ENCODE results near the gene IQSEC1. TPM values are rescaled to one million over a fixed set of nuclear protein-coding genes. Genes with fewer than 3 reads are reported as not detected.
A peak's percentile ranks its signal among the peaks of the same experiment; 100 is the strongest.

The IQSEC1 gene
- total RNA-seq, 6 experiments from 2014 or later = 21.1 to 25.1 (median 21.9) TPM

GRCh38 chr3:13091898-13092611 is 18.8 kb upstream of the IQSEC1 start:
- Mint-ChIP-seq H3K27ac (no peak overlapping the region), H3K4me3 (no peak overlapping the region), H3K27me3 (ENCODE audit: insufficient read depth) (peaks cover 36% of the 10 kb centered on the region), H3K36me3 (ENCODE audit: low read depth) (no peaks in the 10 kb centered on the region), H3K9me3 (no peaks in the 10 kb centered on the region), H3K4me1 (ENCODE audit: low read depth) (no peaks in the 10 kb centered on the region)
- TF ChIP-seq CTCF (IDR thresholded peaks at IDR 0.05) = peak; percentile 97
- peak; percentile 52 for DNase-seq

GRCh38 chr3:13088028-13089006 is 15.1 kb upstream of the IQSEC1 start:
- DNase-seq = no peak
- Mint-ChIP-seq H3K4me1 (ENCODE audit: low read depth) (no peaks in the 10 kb centered on the region), H3K9me3 (no peaks in the 10 kb centered on the region), H3K27me3 (ENCODE audit: insufficient read depth) (peaks cover 36% of the 10 kb centered on the region), H3K27ac (no peak overlapping the region), H3K36me3 (ENCODE audit: low read depth) (no peaks in the 10 kb centered on the region), H3K4me3 (no peak overlapping the region)
- TF ChIP-seq CTCF (IDR thresholded peaks at IDR 0.05) = no peak

- no peak overlapping the region for H3K27ac Mint-ChIP-seq
- TF ChIP-seq CTCF (IDR thresholded peaks at IDR 0.05) = no peak
- DNase-seq = no peak
- no peaks in the 10 kb centered on the region for H3K9me3 Mint-ChIP-seq
- H3K36me3 Mint-ChIP-seq (ENCODE audit: low read depth) = no peaks in the 10 kb centered on the region
- no peak overlapping the region for H3K4me3 Mint-ChIP-seq
- no peaks in the 10 kb centered on the region for H3K4me1 Mint-ChIP-seq (ENCODE audit: low read depth)
- H3K27me3 Mint-ChIP-seq (ENCODE audit: insufficient read depth) = peaks cover 35% of the 10 kb centered on the region
Observed at GRCh38 chr3:13087320-13087990, 14.2 kb upstream of the IQSEC1 start.

- H3K4me1 Mint-ChIP-seq (ENCODE audit: low read depth) = no peaks in the 10 kb centered on the region
- H3K27ac Mint-ChIP-seq = no peak overlapping the region
- TF ChIP-seq CTCF (IDR thresholded peaks at IDR 0.05) = no peak
Observed at GRCh38 chr3:13086531-13086981, 13.3 kb upstream of the IQSEC1 start.

GRCh38 chr3:13085846-13086179 is 12.6 kb upstream of the IQSEC1 start:
- H3K9me3 Mint-ChIP-seq = no peaks in the 10 kb centered on the region
- H3K27me3 Mint-ChIP-seq (ENCODE audit: insufficient read depth) = peaks cover 31% of the 10 kb centered on the region

More at GRCh38 chr3:13086531-13086981, 13.3 kb upstream of the IQSEC1 start:
- Mint-ChIP-seq H3K27me3 (ENCODE audit: insufficient read depth) (peaks cover 34% of the 10 kb centered on the region), H3K4me3 (no peak overlapping the region), H3K36me3 (ENCODE audit: low read depth) (no peaks in the 10 kb centered on the region), H3K9me3 (no peaks in the 10 kb centered on the region)
- DNase-seq = no peak

More at GRCh38 chr3:13085846-13086179, 12.6 kb upstream of the IQSEC1 start:
- Mint-ChIP-seq H3K4me1 (ENCODE audit: low read depth) (no peaks in the 10 kb centered on the region), H3K4me3 (no peak overlapping the region), H3K36me3 (ENCODE audit: low read depth) (no peaks in the 10 kb centered on the region), H3K27ac (no peak overlapping the region)
- no peak for TF ChIP-seq CTCF (IDR thresholded peaks at IDR 0.05)
- no peak for DNase-seq

Data from HFFc6 (cell line).